Heart left ventricle (tissue), 16 donors: ENCODE results near the gene SEPTIN5. TPM values are rescaled to one million over a fixed set of nuclear protein-coding genes. Genes with fewer than 3 reads are reported as not detected.

Experiments
- ATAC-seq, 4 donors: fragments of 200-7000 bp; cut with Tn5 transposase; one replicate each; pipeline ENCODE4 v1.9.1; 2020 to 2022; ENCODE audit warnings: moderate library complexity in 4 of 4, mild to moderate bottlenecking in 3 of 4, moderate number of reproducible peaks in 1 of 4
- DNase-seq, 5 donors: peaks; one replicate each; pipeline ENCODE4 v3.0.0-alpha.2; 2020
- H3K27ac ChIP-seq, 12 donors: fragments of 200-600 bp; sonication (generic) in 4 of 12; one replicate each; pipeline versions ENCODE4 v1.5.0 to v1.8.0; 2016 to 2022; ENCODE audit warnings: mild to moderate bottlenecking in 2 of 12
- H3K27me3 ChIP-seq, 9 donors: fragments of 200-600 bp; sonication (generic) in 2 of 9; one replicate each; pipeline versions ENCODE4 v1.5.1 to v1.8.0; 2016 to 2022; ENCODE audit warnings: mild to moderate bottlenecking in 3 of 9
- H3K36me3 ChIP-seq, 9 donors: fragments of 200-600 bp; sonication (generic) in 2 of 9; one replicate each; pipeline versions ENCODE4 v1.5.0 to v1.8.0; 2018 to 2022; ENCODE audit warnings: mild to moderate bottlenecking in 2 of 9
- H3K4me1 ChIP-seq, 12 donors: fragments of 200-600 bp; sonication (generic) in 4 of 12; one replicate each; pipeline versions ENCODE4 v1.5.0 to v1.8.0; 2016 to 2022; ENCODE audit warnings: mild to moderate bottlenecking in 3 of 12
- H3K4me3 ChIP-seq, 12 donors: fragments of 200-600 bp; sonication (generic) in 4 of 12; one replicate each; pipeline versions ENCODE4 v1.5.0 to v1.8.0; 2017 to 2022; ENCODE audit warnings: mild to moderate bottlenecking in 9 of 12, moderate library complexity in 4 of 12
- H3K9me3 ChIP-seq, 12 donors: fragments of 200-600 bp; sonication (generic) in 4 of 12; one replicate each; pipeline versions ENCODE4 v1.5.0 to v1.8.0; 2016 to 2022; ENCODE audit warnings: mild to moderate bottlenecking in 1 of 12
- POLR2A ChIP-seq, 2 donors: fragments of 450-650 bp; IDR thresholded peaks; one replicate each; pipeline ENCODE4 v1.6.1; 2017; ENCODE audit warnings: antibody characterized with exemption in 2 of 2, mild to moderate bottlenecking in 2 of 2, moderate library complexity in 2 of 2
- WGBS, 4 donors: extraction: QIAGEN DNeasy Blood & Tissue Kit in 2 of 4; methylation state at CpG; one replicate each; pipeline versions ENCODE4 v1.1.5 to v1.1.7; 2013 to 2018; 5-methylcytosine and 5-hydroxymethylcytosine counted together
- intact Hi-C, 10 donors: fragments of 100-400 bp; cut with DNase I; formaldehyde crosslinking; loops; one replicate each; pipeline versions ENCODE4 v1.11.1 to v1.14.2; 2022
- polyA plus RNA-seq, 2 donors: library from polyadenylated mRNA; stranded (reverse); fragments of 200-250 nt; gene quantifications; one replicate each; pipeline ENCODE4 v1.2.3, GENCODE V29; 2013
- total RNA-seq, 9 donors: library from RNA; depleted of rRNA in 2 of 9; stranded (reverse); fragments of >200 nt in 2 of 9; fragmentation: NEBNext Ultra II Directional in 3 of 9; extraction: Animal tissue kit (Norgen Biotek cat#: 25700) in 3 of 9; gene quantifications; one replicate each; pipeline versions ENCODE4 v1.1.0 to v1.2.4, GENCODE V29; 2016 to 2023
- TF ChIP-seq, protein P1 (sequence below), 12 donors: fragments of 200-600 bp; sonication (generic) in 4 of 12; IDR thresholded peaks; one replicate each; pipeline versions ENCODE4 v1.5.0 to v1.8.0; 2018 to 2022; ENCODE audit warnings: antibody characterized with exemption in 12 of 12, mild to moderate bottlenecking in 5 of 12
- donor health status: ischemic (EF 13 %, LVEDD 7.1; RV severe dilation, severe dysfunction).
- donor health status: healthy with polysubstance abuse.
- donor health status: DM: no; HTN: yes; CAD: no.
- donor health status: DM: no; HTN: no; CAD: no.
- donor health status: ischemic (EF 25% LVEDD 6.9; RV normal size, moderate dysfunction).
- donor health status: ischemic (EF 25% LVEDD 5.7; RV mildly dilated, moderate dysfunction).
- donor health status: healthy.
- donor health status: DM: yes; HTN: yes; CAD: no.
- donor health status: ischemic (EF 35%, LVEDD 5.7; RV mildly dilated, moderate dysfunction).
- donor health status: nonischemic (EF 11% LVEDD 7.7; RV severe dilation, severe dysfunction).
- donor health status: DM: yes; HTN: yes; CAD: no.
- donor health status: PGD.
- donor health status: ischemic (EF 29% LVEDD 5.4; RV normal size, mild dysfunction).
- donor health status: nonischemic (EF 23%, LVEDD 6.1; RV moderate dilation, normal function).

SEPTIN5 gene
- total and polyA plus RNA-seq, 11 donors: 75.7 to 272 (median 127) TPM

DNA sequence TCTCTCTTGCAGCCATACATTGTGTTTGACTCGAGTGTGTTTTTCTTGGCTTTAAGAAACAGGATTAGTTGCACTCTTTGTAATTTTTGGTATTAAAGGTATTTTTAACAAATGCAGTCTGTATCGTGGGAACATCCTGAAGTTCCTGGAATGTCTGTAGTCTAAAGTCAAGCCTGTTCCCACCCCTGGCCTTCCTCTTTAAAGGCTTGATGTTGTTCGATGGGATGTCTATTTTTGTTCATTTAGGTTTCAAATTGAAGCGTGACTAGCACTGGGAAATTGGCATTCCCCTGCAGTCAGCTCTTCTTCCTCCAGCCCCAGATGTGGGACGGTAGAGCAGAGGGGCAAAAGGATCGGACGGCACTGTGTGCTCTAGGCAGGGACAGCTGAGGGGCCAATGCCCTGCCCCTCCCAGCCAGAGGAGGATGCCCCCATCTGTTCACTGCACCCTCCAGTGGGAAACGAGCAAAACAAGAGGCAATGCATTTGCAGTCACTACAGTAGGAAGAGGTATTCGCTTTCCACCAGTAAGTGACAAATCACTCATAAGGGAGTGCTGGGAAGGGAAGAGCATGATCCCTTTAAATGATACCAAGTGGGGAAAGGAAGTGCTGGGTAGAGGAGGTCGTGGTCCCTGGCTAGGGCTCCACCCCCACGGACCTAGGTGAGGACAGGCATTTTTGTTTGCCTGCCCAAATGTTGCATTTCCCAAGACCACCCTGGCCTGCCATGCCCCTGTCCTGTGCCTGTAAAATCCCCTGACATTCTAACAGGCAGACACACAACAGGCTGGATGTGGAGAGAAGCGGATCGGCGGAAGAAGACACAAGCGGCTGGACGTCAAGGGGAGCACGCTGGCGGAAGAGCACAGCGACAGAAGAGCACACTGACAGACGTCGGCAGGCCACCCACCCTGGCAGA lies 47.4 kb upstream of the SEPTIN5 start:
- H3K27ac ChIP-seq: peak overlapping the region in 5 of 12 donors; percentile 11 to 52 (median 34)
- TF ChIP-seq, protein P1, sequence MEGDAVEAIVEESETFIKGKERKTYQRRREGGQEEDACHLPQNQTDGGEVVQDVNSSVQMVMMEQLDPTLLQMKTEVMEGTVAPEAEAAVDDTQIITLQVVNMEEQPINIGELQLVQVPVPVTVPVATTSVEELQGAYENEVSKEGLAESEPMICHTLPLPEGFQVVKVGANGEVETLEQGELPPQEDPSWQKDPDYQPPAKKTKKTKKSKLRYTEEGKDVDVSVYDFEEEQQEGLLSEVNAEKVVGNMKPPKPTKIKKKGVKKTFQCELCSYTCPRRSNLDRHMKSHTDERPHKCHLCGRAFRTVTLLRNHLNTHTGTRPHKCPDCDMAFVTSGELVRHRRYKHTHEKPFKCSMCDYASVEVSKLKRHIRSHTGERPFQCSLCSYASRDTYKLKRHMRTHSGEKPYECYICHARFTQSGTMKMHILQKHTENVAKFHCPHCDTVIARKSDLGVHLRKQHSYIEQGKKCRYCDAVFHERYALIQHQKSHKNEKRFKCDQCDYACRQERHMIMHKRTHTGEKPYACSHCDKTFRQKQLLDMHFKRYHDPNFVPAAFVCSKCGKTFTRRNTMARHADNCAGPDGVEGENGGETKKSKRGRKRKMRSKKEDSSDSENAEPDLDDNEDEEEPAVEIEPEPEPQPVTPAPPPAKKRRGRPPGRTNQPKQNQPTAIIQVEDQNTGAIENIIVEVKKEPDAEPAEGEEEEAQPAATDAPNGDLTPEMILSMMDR (IDR thresholded peaks at IDR 0.05): no peak
- no peak for TF ChIP-seq POLR2A (IDR thresholded peaks at IDR 0.05)

DNA sequence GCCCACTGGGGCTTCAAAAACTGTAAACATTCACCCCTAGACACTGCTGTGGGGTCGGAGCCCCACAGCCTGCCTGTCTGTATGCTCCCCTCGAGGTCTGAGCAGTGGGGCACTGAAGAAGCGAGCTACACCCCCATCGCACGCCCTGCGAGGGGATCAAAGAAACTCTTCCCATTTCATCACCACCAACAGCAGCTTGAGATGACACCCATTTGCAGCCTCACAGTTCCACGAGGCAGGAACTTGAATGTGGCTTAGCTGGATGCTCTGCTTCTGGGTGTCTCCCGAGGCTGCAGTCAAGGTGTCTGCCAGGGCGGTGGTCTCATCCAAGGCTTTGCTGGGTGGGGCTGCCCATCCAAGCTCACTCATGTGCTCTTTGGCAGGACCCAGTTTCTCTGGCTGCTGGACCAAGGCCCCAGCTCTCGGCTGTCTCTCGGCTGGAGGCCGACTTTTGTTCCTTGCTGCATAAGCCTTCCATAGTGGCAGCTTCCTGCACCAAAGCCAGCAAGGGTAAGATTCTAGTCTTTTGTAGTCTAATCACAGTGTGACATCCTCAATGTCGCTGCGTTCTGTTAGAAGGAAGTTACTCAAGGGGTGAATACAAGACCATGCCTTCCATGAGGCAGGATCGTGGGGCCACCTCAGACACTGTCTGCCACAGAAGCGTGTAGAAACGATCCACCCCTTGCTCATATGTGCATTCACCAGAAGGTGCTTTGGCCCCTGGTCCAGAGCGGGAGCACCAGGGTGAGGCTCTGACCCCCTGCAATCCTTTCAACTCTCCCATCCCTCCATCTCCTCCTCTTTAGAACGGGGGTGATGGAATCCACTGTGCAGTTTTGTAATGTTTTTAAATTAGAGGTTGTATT lies 46.2 kb upstream of the SEPTIN5 start:
- ATAC-seq (no peak), DNase-seq (no peak)
- no peak overlapping the region for H3K4me3 ChIP-seq
- TF ChIP-seq POLR2A (IDR thresholded peaks at IDR 0.05): no peak
- TF ChIP-seq, protein P1 (IDR thresholded peaks at IDR 0.05): no peak
- H3K4me1 ChIP-seq: peaks cover 0 to 37% (median 8%) of the 10 kb centered on the region in 12 donors
- no peaks in the 10 kb centered on the region for H3K9me3 ChIP-seq
- H3K36me3 ChIP-seq: no peaks in the 10 kb centered on the region
- intact Hi-C loops: no loop called here
- H3K27ac ChIP-seq: peak overlapping the region in 1 of 12 donors; percentile 19
- H3K27me3 ChIP-seq: no peaks in the 10 kb centered on the region
- WGBS, 4 donors: 92 to 93% (median 93%) methylated on average over 18 to 19 of the region's 19 CpGs

More for the DNA sequence above, 47.4 kb upstream of the SEPTIN5 start:
- no peaks in the 10 kb centered on the region for H3K9me3 ChIP-seq
- no peaks in the 10 kb centered on the region for H3K36me3 ChIP-seq
- ATAC-seq: no peak
- 61 to 67% (median 65%) methylated on average over 21 of the region's 21 CpGs for WGBS, 4 donors
- no peak for DNase-seq
- H3K4me3 ChIP-seq: no peak overlapping the region
- H3K27me3 ChIP-seq: no peaks in the 10 kb centered on the region
- intact Hi-C loops: no loop called here
- H3K4me1 ChIP-seq: peaks cover 0 to 38% (median 8%) of the 10 kb centered on the region in 12 donors

DNA sequence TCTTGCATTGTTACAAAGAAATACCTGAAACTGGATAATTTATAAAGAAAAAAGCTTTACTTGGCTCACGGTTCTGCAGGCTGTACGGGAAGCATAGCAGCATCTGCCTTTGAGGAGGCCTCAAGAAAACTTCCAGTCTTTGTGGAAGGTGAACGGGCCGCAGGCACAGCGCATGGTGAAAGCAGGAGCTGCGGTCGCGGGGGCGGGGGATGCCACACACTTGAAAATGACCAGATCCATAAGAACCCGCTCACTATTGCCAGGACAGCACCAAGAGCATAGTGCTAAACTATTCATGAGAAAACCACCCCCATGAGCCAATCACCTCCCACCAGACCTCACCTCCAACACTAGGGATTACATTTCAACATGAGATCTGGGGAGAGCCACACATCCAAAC lies 45.6 kb upstream of the SEPTIN5 start:
- Histone ChIP-seq H3K4me3 (no peak overlapping the region), H3K27ac (no peak overlapping the region), H3K4me1 (peaks cover 0 to 31% (median 3%) of the 10 kb centered on the region in 12 donors), H3K9me3 (no peaks in the 10 kb centered on the region), H3K27me3 (no peaks in the 10 kb centered on the region), H3K36me3 (no peaks in the 10 kb centered on the region)
- intact Hi-C loops: no loop called here
- no peak for TF ChIP-seq POLR2A (IDR thresholded peaks at IDR 0.05)
- ATAC-seq (no peak), DNase-seq (no peak)
- 86 to 96% (median 96%) methylated on average over 10 of the region's 10 CpGs for WGBS, 4 donors

DNA sequence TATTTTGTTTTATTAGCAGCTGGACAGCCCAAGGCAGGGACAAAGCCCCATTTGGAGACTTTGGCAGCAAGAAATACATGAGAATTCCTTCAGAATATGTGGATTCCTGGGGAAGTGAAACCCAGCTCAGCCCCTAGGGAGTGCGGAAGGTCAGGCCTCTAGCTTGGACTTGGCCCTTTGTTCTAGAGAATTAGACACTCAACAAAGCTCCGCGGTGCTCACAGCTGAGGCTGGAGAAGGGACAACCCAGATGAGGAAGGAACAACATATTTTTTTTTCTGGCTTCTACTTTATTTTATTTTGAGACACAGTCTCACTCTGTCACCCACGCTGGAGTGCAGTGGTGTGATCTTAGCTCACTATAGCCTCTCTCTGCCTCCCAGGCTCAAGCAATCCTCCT lies 44.7 kb upstream of the SEPTIN5 start:
- no peak for TF ChIP-seq POLR2A (IDR thresholded peaks at IDR 0.05)
- TF ChIP-seq, protein P1 (IDR thresholded peaks at IDR 0.05): no peak
- H3K4me1 ChIP-seq: peaks cover 0 to 23% (median 1%) of the 10 kb centered on the region in 12 donors
- WGBS, 4 donors: 48 to 62% (median 58%) methylated on average over 4 of the region's 4 CpGs
- DNase-seq: peak in 3 of 5 donors; percentile 49 to 70 (median 63)
- intact Hi-C loops: no loop called here
- no peak overlapping the region for H3K4me3 ChIP-seq
- peak overlapping the region in 3 of 12 donors; percentile 2 to 40 (median 10) for H3K27ac ChIP-seq
- no peaks in the 10 kb centered on the region for H3K27me3 ChIP-seq
- peak; percentile 16 to 64 (median 48) for ATAC-seq
- no peaks in the 10 kb centered on the region for H3K36me3 ChIP-seq
- no peaks in the 10 kb centered on the region for H3K9me3 ChIP-seq
